ENCODE results near the gene DNAH2.

GRCh38 chr17:7838090-7839075, 120.8 kb downstream of the DNAH2 start:
- TF ChIP-seq CTCF (IDR thresholded peaks at IDR 0.05; ENCODE audit: low read depth, low read length) (no peak), EZH2phosphoT487 (IDR thresholded peaks at IDR 0.05; ENCODE audit: low read depth) (no peak)

Measured in OCI-LY3 (cell line).